ENCODE measurements around the gene CFAP298. TPM values are rescaled to one million over a fixed set of nuclear protein-coding genes. Genes with fewer than 3 reads are reported as not detected.

The CFAP298 gene
- total RNA-seq, 2 experiments from 2014 or later, result 33.8 to 36.2 TPM

Other genes starting within 250 kb of the CFAP298 start
- 10 to 100 TPM; 15.8 to 16.5 TPM for gene URB1, start 219.4 kb downstream of the CFAP298 start, total RNA-seq
- 10 to 100 TPM in 1 of 2 experiments, 1 to 10 TPM in 1; 9.3 to 12.4 TPM for gene EVA1C, start 199.7 kb downstream of the CFAP298 start, total RNA-seq
- 1 to 10 TPM in 1 of 2 experiments, under 1 TPM in 1; 0.23 to 1.1 TPM for gene TCP10L, start 26.9 kb downstream of the CFAP298 start, total RNA-seq
- 10 to 100 TPM; 17.9 to 20.4 TPM for gene SYNJ1, start 115.6 kb upstream of the CFAP298 start, total RNA-seq
- gene PAXBP1, start 159.4 kb upstream of the CFAP298 start, total RNA-seq, result 10 to 100 TPM; 55.9 to 56.5 TPM

Measured in activated naive CD8-positive, alpha-beta T cell treated with anti-CD3 and anti-CD28 coated beads, Interleukin-2, amount 10 ng/mL, durations not matched to agents 7 days and 5 days (primary cell).